ENCODE data around the gene ZFAND2B.
A peak's percentile ranks its signal among the peaks of the same experiment; 100 is the strongest.

The ZFAND2B gene, protein sequence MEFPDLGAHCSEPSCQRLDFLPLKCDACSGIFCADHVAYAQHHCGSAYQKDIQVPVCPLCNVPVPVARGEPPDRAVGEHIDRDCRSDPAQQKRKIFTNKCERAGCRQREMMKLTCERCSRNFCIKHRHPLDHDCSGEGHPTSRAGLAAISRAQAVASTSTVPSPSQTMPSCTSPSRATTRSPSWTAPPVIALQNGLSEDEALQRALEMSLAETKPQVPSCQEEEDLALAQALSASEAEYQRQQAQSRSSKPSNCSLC

DNA sequence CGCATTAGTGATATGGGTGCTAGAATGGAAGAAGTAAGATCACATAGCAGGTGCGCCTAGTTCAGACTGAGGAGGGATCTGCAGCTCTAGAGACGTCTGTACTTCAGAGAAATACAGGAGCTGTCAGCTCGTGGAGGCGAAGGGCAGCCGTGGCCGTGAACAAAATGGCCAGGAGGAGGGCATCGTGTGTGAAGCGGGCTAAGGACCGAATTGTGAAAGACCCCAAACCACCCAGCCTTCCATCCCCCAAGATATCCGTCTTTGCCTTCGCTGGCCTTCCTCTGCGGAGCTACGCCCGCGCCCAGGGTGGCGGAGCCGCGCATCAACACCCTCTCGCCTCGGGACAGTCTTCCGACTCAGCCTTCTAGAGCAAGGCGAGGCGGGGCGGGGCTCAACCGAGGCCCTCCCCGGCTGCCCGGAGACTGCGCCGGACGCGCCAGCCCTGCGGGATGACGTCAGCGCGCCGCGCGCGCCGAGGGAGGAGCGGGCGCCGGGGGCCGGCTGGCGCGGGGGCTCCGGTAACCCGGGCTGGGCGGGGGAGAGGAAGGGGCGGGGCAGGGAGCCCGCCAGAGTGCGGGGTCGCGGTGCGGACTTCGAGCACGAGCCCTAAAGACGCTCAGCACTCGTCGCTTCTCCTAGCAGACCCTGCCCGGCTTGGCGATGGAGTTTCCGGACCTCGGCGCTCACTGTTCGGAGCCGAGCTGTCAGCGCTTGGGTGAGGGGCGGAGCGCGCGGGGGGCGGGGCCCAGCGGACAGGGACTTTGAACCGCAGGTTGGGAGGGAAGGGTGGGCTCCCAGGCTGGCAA, at the start of gene ZFAND2B:
Gene ZFAND2B (plus strand): TSS at position 455 of the 806 bp plus-strand sequence. CDS start 206 bp downstream, at position 661.
- peak; percentile 98 for DNase-seq (ENCODE audit: low spot score)

DNA sequence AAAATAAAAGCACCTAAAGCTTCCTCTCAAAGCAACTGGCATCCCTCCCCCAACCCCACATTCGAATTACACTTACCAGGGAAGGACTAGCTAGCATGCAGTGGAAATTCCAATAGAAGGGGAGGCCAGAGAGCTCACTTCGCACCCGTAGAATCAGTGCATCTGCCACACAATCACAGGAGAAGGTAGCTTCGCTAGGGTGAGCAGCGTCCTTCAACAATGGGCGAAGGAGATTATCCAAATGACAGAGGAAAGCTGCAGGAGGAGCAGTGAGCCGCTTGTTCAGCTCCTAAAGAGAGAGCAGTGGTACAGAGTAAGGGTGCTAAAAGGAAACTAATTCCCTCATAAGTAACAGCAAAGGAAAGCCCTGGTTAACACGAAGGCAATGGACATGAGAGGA, 49.2 kb upstream of the ZFAND2B start:
- no peak for DNase-seq (ENCODE audit: low spot score)

DNA sequence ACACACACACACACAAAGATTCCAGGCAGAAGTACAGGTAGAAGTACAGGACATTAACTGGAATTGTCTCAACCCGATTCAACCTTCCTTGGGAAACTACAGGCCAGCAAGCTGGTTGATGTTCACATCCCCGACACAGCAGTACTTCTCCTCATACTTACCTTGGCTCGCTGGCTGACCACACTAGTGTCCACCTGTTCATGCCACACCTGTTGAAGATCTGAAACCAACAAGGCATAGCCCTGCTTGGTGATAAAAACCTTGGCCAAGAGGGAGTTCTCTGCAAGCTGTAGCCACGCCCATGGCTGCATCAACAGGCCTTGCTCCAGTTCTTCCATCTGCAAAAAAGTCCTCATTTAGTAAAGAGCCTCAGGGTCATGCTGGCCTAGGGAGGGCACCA, 48.6 kb upstream of the ZFAND2B start:
- DNase-seq (ENCODE audit: low spot score), result no peak

DNA sequence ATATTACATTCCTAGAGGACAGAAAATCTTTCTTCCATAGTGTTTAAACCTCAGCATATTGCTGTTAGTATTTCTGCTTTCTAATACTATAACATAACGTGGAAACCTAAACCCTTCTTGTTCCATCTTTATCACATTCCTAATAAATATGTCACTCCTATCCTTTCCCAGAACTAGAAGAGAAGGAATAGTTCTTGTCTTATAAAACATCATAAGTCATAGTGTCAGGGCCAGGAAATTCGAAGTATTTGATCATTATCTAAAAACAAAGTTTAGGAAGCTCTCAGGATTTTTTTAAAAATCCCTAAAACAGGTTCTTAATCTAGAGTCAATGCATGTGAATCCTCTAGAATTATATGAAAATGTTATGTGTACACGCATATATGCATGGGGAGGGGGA, 48.0 kb upstream of the ZFAND2B start:
- no peak for DNase-seq (ENCODE audit: low spot score)

DNA sequence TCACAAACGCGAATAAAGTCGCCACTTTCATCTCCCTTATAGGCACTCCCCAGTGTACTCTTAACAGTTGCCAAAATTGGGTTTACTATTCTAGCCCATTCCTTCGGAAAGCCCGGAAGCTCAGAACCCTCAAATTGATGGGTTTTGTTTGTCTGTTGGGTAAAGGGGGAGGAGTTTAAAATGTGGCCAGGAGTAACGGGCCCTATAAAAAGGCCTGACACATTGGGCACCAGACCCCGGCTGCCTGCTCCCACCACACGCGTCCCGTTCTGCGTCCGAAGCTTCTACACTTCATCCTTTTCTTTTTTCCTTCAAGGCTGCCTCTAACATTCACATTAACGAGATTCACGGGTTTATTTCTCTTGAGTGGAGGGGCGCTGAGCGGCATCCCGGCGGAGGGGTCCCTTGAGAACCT, 46.8 kb upstream of the ZFAND2B start:
- peak; percentile 34 for DNase-seq (ENCODE audit: low spot score)

DNA sequence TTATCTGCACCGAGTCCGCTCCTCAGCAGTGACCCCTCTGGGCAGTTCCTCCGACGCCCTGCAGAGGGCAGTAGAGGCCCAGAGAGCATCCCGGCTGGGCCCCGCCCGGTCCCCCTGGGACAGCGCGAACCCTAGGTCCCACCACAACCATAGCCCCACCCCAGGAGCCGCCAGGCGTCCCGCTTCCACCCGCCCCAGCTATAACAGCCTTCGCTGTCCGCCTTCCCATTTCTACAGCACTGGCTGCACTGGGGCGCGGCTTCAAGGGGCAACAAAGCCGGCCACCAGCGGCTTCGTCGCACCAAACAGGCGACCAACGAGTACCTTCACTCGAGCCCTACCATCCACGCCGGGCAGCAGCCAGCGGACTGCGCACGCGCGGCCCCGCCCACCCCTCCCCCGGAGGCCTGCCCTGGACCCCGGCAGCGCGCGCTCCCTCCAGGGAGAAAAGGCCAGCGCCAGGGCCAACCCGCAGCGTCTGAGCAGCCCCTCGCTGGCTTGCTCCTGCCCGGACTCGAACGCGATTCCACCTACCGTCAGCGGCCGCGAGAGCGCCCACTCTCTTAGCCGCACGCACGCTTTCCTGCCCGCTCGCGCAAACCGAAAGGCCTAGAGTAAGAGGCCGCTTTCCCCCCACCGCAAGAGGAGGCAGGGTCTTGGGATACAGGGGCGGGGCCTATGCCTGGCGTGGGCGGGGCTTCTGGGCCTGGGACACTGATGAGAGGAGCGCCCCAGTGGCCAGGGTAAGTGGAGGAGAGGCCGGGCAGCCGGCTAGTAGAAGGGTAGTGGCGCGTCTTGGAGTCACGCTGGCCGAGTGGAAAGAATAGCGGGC, 46.2 kb upstream of the ZFAND2B start, which contains the start of gene NHEJ1:
Gene NHEJ1 (minus strand): TSS at position 630 of the 832 bp plus-strand sequence. CDS start 2,453 bp downstream, outside the sequence.
- DNase-seq (ENCODE audit: low spot score), result peak; percentile 96

DNA sequence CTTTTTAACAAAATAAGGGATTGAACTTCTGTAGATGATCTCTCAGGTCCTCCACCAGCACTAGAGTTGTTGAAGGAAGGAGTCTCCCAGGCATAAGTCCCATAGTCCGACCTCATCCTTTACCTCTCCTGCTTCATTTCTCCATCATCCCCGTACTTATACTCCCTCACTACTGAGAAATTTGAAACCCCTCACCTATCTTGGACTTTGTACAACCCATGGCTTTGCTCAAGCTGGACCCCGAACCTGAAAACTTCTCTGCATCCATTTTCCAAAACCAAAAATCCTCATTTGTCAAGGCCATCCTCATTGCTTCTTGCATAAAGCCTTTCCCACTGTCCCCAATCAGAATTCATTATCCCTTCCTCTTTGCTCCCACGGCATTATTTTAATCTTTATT, 45.5 kb upstream of the ZFAND2B start:
- DNase-seq (ENCODE audit: low spot score), result no peak

DNA sequence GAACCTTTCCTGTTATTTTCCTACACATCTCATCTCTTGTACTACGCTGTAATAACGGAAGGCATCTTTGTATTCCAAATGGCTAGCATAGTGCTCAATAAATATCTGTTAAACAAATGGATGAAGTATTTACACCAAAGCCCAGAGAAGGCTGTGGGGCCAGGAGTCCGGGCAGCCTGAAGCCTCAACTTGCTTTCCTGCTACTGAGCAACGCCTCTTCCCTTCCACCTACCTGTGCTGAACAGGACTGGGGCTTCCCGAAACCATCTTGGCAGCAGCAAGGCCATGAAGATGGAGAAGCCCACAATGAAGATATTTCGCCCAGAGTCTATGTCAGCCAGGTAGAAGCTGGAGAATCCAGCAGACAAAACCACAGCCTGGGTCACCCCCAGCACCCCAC, 43.4 kb upstream of the ZFAND2B start:
- no peak for DNase-seq (ENCODE audit: low spot score)

DNA sequence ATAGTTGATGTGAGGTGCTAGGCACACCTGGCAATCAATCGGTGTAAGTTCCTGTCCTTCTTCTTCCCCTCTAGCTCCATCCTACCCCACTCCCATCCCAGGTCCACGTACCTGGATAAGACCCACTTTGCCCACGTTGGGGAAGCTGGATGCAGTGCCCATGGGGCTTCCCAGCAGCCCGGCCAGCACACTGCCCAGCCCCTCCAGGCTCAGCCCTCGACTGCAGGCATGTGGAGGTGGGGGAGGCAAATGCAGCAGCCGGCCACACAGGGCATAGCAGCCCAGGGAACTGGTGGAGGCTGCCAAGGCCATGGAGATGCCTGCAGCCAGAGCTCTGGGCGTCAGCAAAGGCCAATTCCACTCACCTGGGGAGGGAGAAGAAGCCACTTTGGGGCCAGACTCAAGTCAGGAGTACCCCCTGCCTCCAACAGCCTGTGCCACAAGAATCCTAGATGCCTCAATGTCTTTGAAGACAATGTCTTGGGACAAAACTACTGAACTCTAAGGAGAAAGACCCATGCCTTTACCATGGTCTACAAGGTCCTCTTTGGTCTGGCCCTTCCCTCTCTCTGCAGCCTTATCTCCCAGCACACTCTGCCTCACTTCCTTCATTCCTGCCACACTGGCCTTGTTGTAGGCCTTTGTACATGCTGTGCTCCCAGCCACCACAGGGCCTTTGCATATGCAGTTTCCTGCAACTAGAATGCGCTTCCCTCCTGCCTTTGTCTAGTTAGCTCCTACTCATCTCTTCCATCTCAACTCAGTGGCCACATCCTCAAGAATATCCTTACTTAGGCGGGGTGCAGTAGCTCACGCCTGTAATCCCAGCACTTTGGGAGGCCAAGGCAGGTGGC, 41.3 kb upstream of the ZFAND2B start:
- DNase-seq (ENCODE audit: low spot score), result no peak

DNA sequence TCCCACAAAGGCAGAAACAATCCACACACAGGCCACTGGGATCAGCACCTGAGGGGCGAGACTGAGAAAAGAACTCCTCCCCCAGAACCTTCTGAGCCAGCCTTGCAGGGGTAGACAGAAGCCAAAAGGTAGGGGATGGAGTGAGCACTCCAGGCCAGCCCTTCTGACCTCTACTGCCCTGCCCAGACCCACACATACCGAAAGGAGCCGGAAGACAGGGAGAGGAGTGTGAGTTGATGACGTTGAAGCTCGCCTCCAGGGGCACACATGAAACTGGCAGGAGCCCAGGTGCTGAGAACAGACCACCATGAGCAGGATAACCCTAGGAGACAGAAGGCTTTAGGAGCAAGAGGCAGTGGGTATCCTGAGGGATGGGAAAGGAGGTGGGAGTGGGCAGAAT, 38.6 kb upstream of the ZFAND2B start:
- no peak for DNase-seq (ENCODE audit: low spot score)

DNA sequence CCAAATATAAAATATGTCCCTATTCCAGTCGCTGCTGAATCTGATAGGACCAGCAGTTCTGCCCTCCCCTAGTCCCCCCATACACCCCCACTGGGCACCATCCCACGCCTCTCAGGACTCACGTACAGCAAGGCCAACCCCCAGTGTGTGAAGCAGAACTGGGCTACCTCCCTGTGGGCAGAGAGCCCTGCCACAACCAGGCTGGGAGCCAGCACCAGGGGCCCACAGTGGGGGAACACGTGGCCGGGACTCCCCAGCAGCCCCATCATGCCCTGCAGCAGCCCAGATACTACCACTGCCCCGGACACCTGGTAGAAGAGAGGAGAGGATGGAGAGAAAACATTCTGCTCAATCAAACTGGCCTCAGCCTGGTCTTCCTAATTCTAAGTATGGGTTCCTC, 38.1 kb upstream of the ZFAND2B start:
- no peak for DNase-seq (ENCODE audit: low spot score)

DNA sequence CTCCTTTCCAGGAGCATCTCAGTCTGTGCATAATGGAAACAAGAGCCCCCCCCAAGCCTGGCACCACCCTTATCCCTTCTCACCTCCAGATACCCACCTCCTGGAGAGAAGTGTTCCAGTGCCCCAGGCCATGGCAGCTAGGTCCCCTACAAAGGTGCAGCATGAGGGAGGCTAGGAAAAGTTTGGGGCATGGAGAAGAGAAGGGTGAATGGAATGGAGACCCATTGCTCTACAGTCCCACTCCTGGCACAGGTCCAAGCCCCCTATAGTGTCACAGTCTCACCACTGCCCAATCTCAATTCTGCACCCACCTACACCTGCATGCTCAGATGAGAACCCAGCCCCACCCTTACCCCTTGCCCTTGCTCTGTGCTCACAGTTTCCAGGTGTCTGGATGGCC, 37.6 kb upstream of the ZFAND2B start:
- no peak for DNase-seq (ENCODE audit: low spot score)

DNA sequence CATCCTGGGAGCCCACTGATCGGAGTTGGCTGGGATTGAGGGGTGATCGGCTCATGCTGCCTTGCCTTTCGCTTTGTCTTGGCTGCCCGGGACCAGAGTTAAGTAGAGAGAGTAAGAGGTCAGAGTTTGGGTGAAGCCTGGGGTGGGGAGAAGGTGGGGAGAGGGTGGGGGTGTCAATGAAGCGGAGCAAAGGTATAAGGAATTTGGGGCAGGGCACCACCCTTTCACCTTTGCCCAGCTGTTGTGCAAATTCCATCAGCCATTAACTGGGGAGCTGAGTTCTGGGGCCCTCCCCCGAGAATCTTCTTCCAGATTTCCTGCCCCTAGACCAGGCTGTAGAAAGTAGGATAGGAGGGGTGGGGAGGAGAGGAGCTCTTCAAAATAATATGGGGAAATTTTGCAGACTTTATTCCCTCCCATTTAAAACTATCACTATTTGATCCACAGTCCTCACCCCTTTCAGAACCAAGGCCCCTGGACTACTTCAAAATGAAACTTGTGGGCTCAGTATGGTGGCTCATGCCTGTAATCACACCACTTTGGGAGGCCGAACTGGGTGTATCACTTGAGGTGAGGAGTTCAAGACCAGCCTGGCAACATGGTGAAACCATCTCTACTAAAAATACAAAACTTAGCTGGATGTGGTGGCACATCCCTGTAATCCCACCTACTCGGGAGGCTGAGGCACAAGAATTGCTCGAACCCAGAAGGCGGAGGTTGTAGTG, 36.5 kb upstream of the ZFAND2B start, which contains the start of gene SLC23A3:
Gene SLC23A3 (minus strand): TSS at position 100 of the 725 bp plus-strand sequence. CDS start 45 bp downstream, at position 55.
- no peak for DNase-seq (ENCODE audit: low spot score)

DNA sequence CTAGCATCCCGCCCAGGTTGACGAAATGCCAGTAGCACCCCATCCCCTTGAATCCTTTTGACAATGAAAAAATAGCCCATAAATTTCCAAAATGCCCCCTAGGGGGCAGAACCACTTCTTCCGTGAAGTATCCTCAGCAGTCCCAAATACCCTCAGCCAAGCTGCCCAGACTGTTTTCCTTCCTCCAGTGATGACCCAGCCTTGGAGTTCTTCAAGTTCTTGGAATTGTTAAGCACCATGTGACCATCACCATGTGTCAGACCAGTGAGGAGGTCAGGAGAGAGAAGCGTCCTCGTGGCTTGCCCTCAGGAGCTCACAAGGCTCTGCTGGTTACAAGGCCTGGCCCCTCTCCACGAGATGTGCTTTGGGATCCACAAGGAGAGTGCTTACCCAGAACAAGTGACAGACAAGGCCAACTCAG, 35.3 kb upstream of the ZFAND2B start:
- peak; percentile 86 for DNase-seq (ENCODE audit: low spot score)

DNA sequence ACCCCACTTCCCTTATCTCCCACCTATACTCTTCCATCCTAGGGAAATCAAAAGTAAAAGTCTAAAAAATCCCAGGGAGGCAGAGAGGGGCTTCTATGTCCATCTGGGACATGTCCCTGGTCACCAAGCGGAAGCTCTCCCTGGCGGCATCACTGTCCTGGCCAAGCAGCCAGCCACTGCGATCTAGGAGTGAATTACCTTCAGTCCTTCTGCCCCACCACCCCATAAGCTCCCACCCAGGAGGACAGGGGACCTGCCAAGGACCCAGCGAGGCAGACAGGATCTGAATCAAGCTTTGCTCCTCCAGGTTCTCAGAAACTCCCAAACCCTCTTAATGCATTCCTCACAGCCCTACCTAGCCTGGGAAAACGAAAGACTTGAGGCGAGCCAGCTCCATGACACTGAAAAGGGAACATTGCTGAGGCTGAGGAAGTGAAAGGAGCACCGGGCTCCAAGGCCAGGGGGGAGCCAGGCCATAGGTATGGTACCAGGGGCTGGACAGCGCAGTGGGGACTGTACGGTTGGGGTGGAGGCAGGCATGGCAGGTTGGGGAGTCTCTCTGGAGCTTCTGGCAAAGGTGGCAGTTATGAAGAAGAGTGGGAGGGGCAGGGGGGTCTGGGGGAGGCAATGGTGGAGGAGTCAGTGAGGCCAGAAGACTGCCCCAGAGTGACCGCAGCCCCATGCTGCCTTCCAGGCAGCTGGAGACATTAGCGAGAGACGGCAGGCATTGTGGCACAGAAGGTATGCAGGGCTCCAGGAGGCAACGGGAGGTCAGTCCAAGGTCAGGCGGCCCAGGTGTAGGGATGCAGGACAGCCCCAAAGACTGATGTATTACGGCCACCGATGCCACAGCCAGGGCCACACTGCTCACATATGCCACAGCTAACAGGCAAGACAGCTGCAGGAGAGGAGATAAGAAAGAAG, 34.1 kb upstream of the ZFAND2B start:
- DNase-seq (ENCODE audit: low spot score), result no peak

DNA sequence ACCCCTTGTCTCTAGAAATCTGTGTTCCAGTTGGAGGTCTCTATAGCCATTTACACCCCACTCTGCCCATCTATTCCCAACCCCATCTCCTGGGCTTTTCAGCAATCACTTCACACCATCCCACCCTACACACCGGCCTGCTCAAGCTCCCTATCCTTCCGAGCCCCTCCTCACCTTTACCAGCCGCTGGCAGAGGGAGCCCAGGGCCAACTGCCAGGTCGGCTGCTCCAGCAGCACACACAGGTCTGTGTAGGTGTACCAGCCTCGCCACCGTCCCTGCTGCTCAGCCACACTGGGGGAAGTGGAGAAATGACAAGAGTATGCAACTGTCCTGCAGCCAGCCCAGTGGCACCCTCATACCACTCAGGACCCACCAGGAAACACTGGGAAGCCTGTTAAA, 33.4 kb upstream of the ZFAND2B start:
- DNase-seq (ENCODE audit: low spot score), result no peak

DNA sequence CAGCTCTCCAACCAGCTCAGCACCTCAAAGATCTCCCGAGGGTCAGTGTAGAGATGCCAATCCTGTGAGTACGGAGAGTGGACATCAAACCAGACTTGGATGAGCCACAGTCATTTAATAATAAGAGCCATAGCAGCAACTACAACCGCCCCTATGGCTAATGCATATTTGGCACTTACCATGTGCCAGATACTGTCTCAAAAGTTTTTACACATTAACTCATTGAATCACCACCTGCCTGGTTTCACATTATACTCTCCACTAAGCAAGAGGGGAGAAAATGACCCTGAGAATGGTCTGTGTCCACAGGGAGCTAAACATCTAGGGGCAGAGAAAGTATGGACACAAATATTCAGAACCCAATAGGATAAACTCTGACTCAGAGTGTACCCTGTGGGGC, 32.4 kb upstream of the ZFAND2B start:
- no peak for DNase-seq (ENCODE audit: low spot score)

DNA sequence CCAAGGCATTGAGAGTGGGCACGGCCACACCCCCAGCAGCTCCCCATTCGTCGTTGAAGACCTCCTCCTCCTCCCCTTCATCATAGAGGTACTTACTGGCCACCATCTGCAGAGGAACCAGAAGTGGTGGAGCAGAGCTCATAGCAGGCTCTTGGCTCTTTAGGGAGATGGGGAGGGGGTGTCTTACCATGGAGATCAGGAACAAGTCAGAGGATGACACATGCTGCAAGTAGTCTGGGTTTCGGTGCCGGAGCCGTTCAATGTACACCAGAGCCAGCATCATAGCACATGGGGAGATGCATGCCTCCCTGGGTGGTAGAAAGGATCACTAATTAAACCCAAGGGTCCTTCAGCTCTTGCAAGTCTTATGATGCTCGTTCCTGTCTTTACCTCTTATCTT, 31.8 kb upstream of the ZFAND2B start:
- no peak for DNase-seq (ENCODE audit: low spot score)

DNA sequence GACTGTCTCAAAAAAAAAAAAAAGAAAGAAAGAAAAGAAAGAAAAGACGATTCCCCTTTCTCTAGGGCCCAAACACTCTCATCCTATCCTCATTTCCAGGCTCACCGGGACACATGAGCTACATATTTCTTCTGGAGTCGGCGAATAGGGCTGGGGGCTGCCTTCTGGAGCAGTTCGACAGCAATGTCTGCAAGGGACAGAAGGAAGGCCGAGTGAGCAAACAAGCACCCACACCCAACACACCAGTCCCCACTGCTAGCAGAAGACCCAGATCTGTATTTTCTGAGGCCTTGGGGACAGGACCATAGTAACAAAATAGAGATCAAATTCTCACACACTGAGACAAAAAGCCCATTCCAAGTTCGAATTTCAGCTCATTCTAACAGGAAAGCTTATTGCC, 31.1 kb upstream of the ZFAND2B start:
- no peak for DNase-seq (ENCODE audit: low spot score)

Measured in AG08396 (cell line).